ENCODE measurements around the gene ABLIM1.

ABLIM1 gene

DNA sequence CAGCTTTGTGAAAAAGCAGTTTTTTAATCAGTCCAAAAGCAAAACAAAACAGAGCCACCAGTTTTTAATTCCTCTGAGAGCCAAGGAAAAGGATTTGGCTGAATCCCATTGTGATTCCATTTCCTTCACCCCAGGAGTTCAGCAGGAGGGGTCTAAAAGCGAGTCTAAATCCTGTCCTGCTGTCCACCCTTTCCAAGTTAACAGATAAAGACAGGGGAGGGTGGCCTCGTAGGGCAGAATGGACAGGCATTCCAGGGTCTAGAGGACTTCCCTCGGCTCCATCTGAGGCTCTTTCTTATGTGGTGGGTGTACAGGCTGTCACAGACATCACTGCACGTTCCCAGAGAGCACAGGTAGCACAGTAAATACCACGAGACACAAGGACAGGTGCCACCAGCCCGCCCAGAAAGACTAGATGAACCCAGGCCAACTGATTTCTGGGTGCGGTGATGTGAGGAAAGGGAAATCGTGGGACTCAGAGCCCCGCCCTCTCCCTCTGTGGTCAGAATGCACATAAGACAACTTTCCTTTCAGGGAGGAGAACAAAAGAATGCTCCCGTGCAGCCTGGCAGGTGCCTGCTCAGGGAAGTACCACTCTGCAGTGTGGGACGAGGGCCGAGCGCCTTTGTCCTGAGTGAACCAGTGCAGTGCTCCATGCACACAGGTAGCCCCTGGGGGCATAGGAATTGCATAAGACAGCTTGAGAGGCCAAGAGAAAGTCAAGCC, 119.7 kb downstream of the ABLIM1 start:
- H3K4me3 ChIP-seq (ENCODE audit: low read length) = no peak overlapping the region
- no peak overlapping the region for H3K4me2 ChIP-seq (ENCODE audit: low read length)

DNA sequence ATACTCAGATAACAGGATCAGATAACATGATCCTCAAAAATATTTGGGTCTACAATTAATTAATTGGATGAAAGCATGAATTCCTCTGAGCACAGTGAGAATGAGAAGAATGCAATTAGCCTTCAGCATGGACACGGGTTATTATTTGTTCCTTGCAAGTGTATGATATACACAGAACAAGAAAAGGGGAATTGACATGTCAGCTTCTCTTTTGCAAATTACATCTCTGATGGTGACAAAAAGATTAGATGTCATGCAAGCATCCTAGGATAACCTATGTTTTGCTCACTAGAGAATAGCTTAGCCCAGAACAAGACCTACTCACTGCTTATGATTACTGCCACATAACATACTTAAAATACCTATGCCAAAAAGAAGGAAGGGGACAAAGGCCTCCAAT, 120.3 kb downstream of the ABLIM1 start:
- TF ChIP-seq, protein P1, sequence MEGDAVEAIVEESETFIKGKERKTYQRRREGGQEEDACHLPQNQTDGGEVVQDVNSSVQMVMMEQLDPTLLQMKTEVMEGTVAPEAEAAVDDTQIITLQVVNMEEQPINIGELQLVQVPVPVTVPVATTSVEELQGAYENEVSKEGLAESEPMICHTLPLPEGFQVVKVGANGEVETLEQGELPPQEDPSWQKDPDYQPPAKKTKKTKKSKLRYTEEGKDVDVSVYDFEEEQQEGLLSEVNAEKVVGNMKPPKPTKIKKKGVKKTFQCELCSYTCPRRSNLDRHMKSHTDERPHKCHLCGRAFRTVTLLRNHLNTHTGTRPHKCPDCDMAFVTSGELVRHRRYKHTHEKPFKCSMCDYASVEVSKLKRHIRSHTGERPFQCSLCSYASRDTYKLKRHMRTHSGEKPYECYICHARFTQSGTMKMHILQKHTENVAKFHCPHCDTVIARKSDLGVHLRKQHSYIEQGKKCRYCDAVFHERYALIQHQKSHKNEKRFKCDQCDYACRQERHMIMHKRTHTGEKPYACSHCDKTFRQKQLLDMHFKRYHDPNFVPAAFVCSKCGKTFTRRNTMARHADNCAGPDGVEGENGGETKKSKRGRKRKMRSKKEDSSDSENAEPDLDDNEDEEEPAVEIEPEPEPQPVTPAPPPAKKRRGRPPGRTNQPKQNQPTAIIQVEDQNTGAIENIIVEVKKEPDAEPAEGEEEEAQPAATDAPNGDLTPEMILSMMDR (IDR thresholded peaks at IDR 0.05; ENCODE audit: low read depth, low read length) = no peak
- no peak for TF ChIP-seq EZH2phosphoT487 (IDR thresholded peaks at IDR 0.05; ENCODE audit: low read depth)
- Histone ChIP-seq H3K4me3 (ENCODE audit: low read length) (no peak overlapping the region), H3K79me2 (ENCODE audit: low read length) (no peaks in the 10 kb centered on the region), H3K36me3 (replicated peaks; ENCODE audit: low read depth, low read length) (no peaks in the 10 kb centered on the region), H3K27ac (ENCODE audit: low read length) (no peak overlapping the region), H3K4me2 (ENCODE audit: low read length) (no peak overlapping the region), H3K4me1 (ENCODE audit: low read length) (no peaks in the 10 kb centered on the region), H2AFZ (ENCODE audit: low read depth, low read length) (no peak overlapping the region), H3K27me3 (ENCODE audit: low read depth, low read length) (no peaks in the 10 kb centered on the region), H4K20me1 (ENCODE audit: insufficient read depth, low read length) (no peaks in the 10 kb centered on the region), H3K9me3 (ENCODE audit: insufficient read depth, low read length) (no peaks in the 10 kb centered on the region), H3K9ac (ENCODE audit: low read length) (no peak overlapping the region)

More for the DNA sequence above, 119.7 kb downstream of the ABLIM1 start:
- TF ChIP-seq EZH2phosphoT487 (IDR thresholded peaks at IDR 0.05; ENCODE audit: low read depth) = no peak
- Histone ChIP-seq H3K79me2 (ENCODE audit: low read length) (no peaks in the 10 kb centered on the region), H3K9ac (ENCODE audit: low read length) (no peak overlapping the region), H2AFZ (ENCODE audit: low read depth, low read length) (no peak overlapping the region), H3K27me3 (ENCODE audit: low read depth, low read length) (no peaks in the 10 kb centered on the region), H3K36me3 (replicated peaks; ENCODE audit: low read depth, low read length) (no peaks in the 10 kb centered on the region), H4K20me1 (ENCODE audit: insufficient read depth, low read length) (no peaks in the 10 kb centered on the region), H3K9me3 (ENCODE audit: insufficient read depth, low read length) (no peaks in the 10 kb centered on the region), H3K27ac (ENCODE audit: low read length) (no peak overlapping the region), H3K4me1 (ENCODE audit: low read length) (no peaks in the 10 kb centered on the region)

DNA sequence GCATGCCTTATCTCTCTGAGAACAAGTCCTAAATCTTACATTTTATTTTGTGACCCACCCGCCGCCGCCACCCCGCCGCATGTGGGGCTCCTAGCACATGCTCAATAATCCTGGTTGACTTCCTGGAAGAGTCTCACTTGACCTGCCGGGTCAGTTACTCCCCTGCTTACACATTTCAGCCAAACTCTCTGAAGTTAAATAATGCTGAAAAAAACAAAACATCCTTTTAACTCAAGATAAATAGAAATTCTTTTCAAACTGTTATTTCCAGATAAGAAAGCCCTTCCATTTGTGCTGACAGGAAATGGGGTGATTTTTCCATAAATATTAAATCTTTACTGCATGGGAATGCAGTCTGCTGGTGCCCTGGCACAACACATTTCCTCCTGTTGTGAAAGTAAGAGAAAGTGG, 123.5 kb downstream of the ABLIM1 start:
- no peaks in the 10 kb centered on the region for H3K9me3 ChIP-seq (ENCODE audit: insufficient read depth, low read length)
- H3K79me2 ChIP-seq (ENCODE audit: low read length) = no peaks in the 10 kb centered on the region
- no peak overlapping the region for H2AFZ ChIP-seq (ENCODE audit: low read depth, low read length)
- no peak overlapping the region for H3K4me3 ChIP-seq (ENCODE audit: low read length)
- H3K27me3 ChIP-seq (ENCODE audit: low read depth, low read length) = no peaks in the 10 kb centered on the region
- H3K27ac ChIP-seq (ENCODE audit: low read length) = no peak overlapping the region
- H3K4me1 ChIP-seq (ENCODE audit: low read length) = no peaks in the 10 kb centered on the region
- H4K20me1 ChIP-seq (ENCODE audit: insufficient read depth, low read length) = no peaks in the 10 kb centered on the region
- TF ChIP-seq EZH2phosphoT487 (IDR thresholded peaks at IDR 0.05; ENCODE audit: low read depth) = no peak
- TF ChIP-seq, protein P1 (IDR thresholded peaks at IDR 0.05; ENCODE audit: low read depth, low read length) = no peak
- H3K36me3 ChIP-seq (replicated peaks; ENCODE audit: low read depth, low read length) = no peaks in the 10 kb centered on the region
- H3K4me2 ChIP-seq (ENCODE audit: low read length) = no peak overlapping the region
- H3K9ac ChIP-seq (ENCODE audit: low read length) = no peak overlapping the region

DNA sequence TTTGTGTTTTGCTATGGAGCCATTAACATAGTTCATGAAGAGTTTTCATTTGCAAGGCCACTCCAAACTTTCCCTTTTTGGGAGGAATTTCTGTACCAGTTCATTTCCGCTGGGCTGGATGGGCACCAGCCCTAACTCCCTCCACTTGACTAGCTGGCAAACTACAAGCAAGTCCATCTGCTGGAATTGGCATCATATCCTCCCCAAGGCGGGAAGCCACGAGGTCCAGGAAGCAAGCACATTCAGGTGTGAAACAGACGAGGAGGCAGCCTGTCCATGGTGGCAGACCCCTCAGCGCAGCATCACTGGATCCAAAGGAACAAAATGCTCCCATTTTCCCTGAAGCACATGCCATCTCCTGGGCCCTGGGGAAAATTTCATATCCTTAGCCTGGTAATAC, 125.8 kb downstream of the ABLIM1 start:
- H3K4me1 ChIP-seq (ENCODE audit: low read length) = peaks cover 3% of the 10 kb centered on the region

More for the DNA sequence above, 125.8 kb downstream of the ABLIM1 start:
- Histone ChIP-seq H3K36me3 (replicated peaks; ENCODE audit: low read depth, low read length) (no peaks in the 10 kb centered on the region), H3K27me3 (ENCODE audit: low read depth, low read length) (no peaks in the 10 kb centered on the region), H3K4me2 (ENCODE audit: low read length) (no peak overlapping the region), H3K4me3 (ENCODE audit: low read length) (no peak overlapping the region), H3K9me3 (ENCODE audit: insufficient read depth, low read length) (no peaks in the 10 kb centered on the region), H4K20me1 (ENCODE audit: insufficient read depth, low read length) (no peaks in the 10 kb centered on the region), H2AFZ (ENCODE audit: low read depth, low read length) (no peak overlapping the region), H3K79me2 (ENCODE audit: low read length) (no peaks in the 10 kb centered on the region), H3K9ac (ENCODE audit: low read length) (no peak overlapping the region), H3K27ac (ENCODE audit: low read length) (no peak overlapping the region)
- TF ChIP-seq, protein P1 (IDR thresholded peaks at IDR 0.05; ENCODE audit: low read depth, low read length) = no peak
- no peak for TF ChIP-seq EZH2phosphoT487 (IDR thresholded peaks at IDR 0.05; ENCODE audit: low read depth)
